Endothelial cell of umbilical vein (primary cell): Measurements from ENCODE around the gene LDLRAD2. TPM values are rescaled to one million over a fixed set of nuclear protein-coding genes. Genes with fewer than 3 reads are reported as not detected.

Experiments
- BruUV-seq: library from RNA; stranded (reverse); fragments of 400-500 nt; replicated peaks from 2 replicates; lab custom pipeline; 2021; lab: Mats Ljungman, UMichigan
- CTCF ChIA-PET: fragments of 300-600, 350-600 bp; sonication (Branson Sonifier 250); formaldehyde crosslinking; loops from one replicate; lab custom pipeline; 2021; ENCODE audit warnings: antibody characterized with exemption, inconsistent platforms; lab: Charles Lee
- POLR2A ChIA-PET: fragments of 300-600, 350-600 bp; sonication (Branson Sonifier 250); formaldehyde crosslinking; loops from one replicate; lab custom pipeline; 2021; ENCODE audit warnings: antibody characterized with exemption, inconsistent platforms; lab: Charles Lee
- DNase-seq: peaks from one replicate; pipeline ENCODE4 v3.0.0-alpha.2; 2011; ENCODE audit warnings: low read depth, low spot score
- FAIRE-seq: peaks from 2 replicates; lab custom pipeline; 2011; peaks lifted over from hg19 to GRCh38; lab: Jason Lieb, UNC
- H2AFZ ChIP-seq: 2 replicates; pipeline ENCODE4 v1.6.0; 2012; ENCODE audit warnings: low read depth, low read length, control low read depth, inconsistent platforms
- H3K27ac ChIP-seq: 2 replicates; pipeline ENCODE4 v1.5.1; 2011; ENCODE audit warnings: low read depth, mild to moderate bottlenecking, control low read depth, low read length, moderate library complexity; ENCODE audit not compliant: insufficient read depth
- H3K27me3 ChIP-seq, 2 experiments: 2 replicates each; pipeline versions ENCODE4 v1.6.0 to v1.6.1; 2011; ENCODE audit warnings: low read length in 2 of 2, mixed read lengths in 1 of 2; ENCODE audit not compliant: control insufficient read depth in 2 of 2, insufficient read depth in 2 of 2
- H3K36me3 ChIP-seq, 2 experiments: 2 replicates in 1 of 2; 3 replicates in 1 of 2; pipeline ENCODE4 v1.5.1; 2011; ENCODE audit warnings: low read length in 2 of 2, mild to moderate bottlenecking in 1 of 2, moderate library complexity in 1 of 2; ENCODE audit not compliant: control insufficient read depth in 2 of 2, insufficient read depth in 2 of 2; ENCODE audit errors: extremely low read depth in 1 of 2
- H3K4me1 ChIP-seq: 3 replicates; pipeline ENCODE4 v1.5.1; 2011; ENCODE audit warnings: mild to moderate bottlenecking, low read length; ENCODE audit not compliant: control insufficient read depth, insufficient read depth; ENCODE audit errors: extremely low read depth
- H3K4me2 ChIP-seq: 2 replicates; pipeline ENCODE4 v1.6.1; 2011; ENCODE audit warnings: low read length, control low read depth, mixed read lengths; ENCODE audit not compliant: insufficient read depth
- H3K4me3 ChIP-seq, 3 experiments: fragments of 200-600 bp in 1 of 3; sonication (generic), shearing (Covaris generic) in 1 of 3; replicated peaks in 1 of 3; 2 replicates each; pipeline ENCODE4 v1.5.1; 2011 to 2016; ENCODE audit warnings: control low read depth in 3 of 3, low read length in 3 of 3, mild to moderate bottlenecking in 2 of 3, inconsistent platforms in 1 of 3, low read depth in 1 of 3, moderate library complexity in 1 of 3; ENCODE audit not compliant: insufficient read depth in 1 of 3
- H3K79me2 ChIP-seq: 2 replicates; pipeline ENCODE4 v1.6.0; 2012; ENCODE audit warnings: low read length, inconsistent platforms; ENCODE audit not compliant: control insufficient read depth, insufficient read depth
- H3K9ac ChIP-seq: replicated peaks from 2 replicates; pipeline ENCODE3; 2011; ENCODE audit warnings: low read length, control low read depth; ENCODE audit not compliant: insufficient read depth; ENCODE audit errors: extremely low read depth
- H3K9me1 ChIP-seq: replicated peaks from 3 replicates; pipeline ENCODE4 v1.6.0; 2011; ENCODE audit warnings: mild to moderate bottlenecking, low read length; ENCODE audit not compliant: control insufficient read depth, insufficient read depth; ENCODE audit errors: extremely low read depth
- H3K9me3 ChIP-seq: replicated peaks from 2 replicates; pipeline ENCODE4 v1.5.1; 2012; ENCODE audit warnings: low read length, inconsistent platforms; ENCODE audit not compliant: control insufficient read depth, insufficient read depth
- H4K20me1 ChIP-seq: replicated peaks from 2 replicates; pipeline ENCODE3; 2011; ENCODE audit warnings: mild to moderate bottlenecking, low read length; ENCODE audit not compliant: control insufficient read depth, insufficient read depth; ENCODE audit errors: extremely low read depth
- EZH2 ChIP-seq: IDR thresholded peaks from 2 replicates; pipeline ENCODE4 v1.6.1; 2012; ENCODE audit warnings: borderline replicate concordance, low read depth, mild to moderate bottlenecking, moderate library complexity, low read length, inconsistent platforms; ENCODE audit not compliant: severe bottlenecking
- FOS ChIP-seq: IDR thresholded peaks from 2 replicates; pipeline ENCODE4 v1.6.1; 2011; ENCODE audit warnings: mild to moderate bottlenecking, low read length, moderate library complexity, borderline replicate concordance; ENCODE audit not compliant: insufficient read depth
- JUN ChIP-seq: IDR thresholded peaks from 2 replicates; pipeline ENCODE4 v1.6.1; 2011; ENCODE audit warnings: borderline replicate concordance, low read depth; ENCODE audit not compliant: insufficient read length, insufficient read depth
- POLR2AphosphoS5 ChIP-seq: IDR thresholded peaks from 2 replicates; pipeline ENCODE4 v1.6.1; 2012; ENCODE audit warnings: low read depth, mild to moderate bottlenecking, control low read depth, low read length, moderate library complexity; ENCODE audit not compliant: insufficient read depth
- dilution Hi-C: fragments of 300-500 bp; cut with MboI; formaldehyde crosslinking; loops from one replicate; pipeline ENCODE4 v1.15.0; 2019; ENCODE audit warnings: low sequenced_read_pairs; ENCODE audit not compliant: extremely low pct_ligation_motif_present
- intact Hi-C: fragments of 100-400 bp; cut with micrococcal nuclease; formaldehyde crosslinking; loops from one replicate; pipeline ENCODE4 v1.10.0; 2022
- polyA plus RNA-seq, 4 experiments: library from polyadenylated mRNA; depleted of rRNA in 3 of 4; stranded (reverse) in 3 of 4; unstranded in 1 of 4; fragments of >200 nt; gene quantifications; 2 replicates each; pipeline versions ENCODE4 v1.2.1 to v1.2.3, GENCODE V29; 2011 to 2012; ENCODE audit warnings: missing spikeins in 1 of 4
- total RNA-seq: library from RNA; stranded (reverse); gene quantifications from 2 replicates; pipeline ENCODE4 v1.2.3, GENCODE V29; 2021
- TF ChIP-seq, protein P1 (sequence below), 2 donors: IDR thresholded peaks; 1 replicate in 1 of 2; 2 replicates in 1 of 2; pipeline ENCODE4 v1.5.1; 2011; ENCODE audit warnings: low read length in 2 of 2, mild to moderate bottlenecking in 2 of 2, moderate library complexity in 2 of 2, control low read depth in 1 of 2, inconsistent platforms in 1 of 2, low read depth in 1 of 2; ENCODE audit not compliant: insufficient read depth in 1 of 2; ENCODE audit errors: extremely low read depth in 1 of 2
- TF ChIP-seq, protein P2 (sequence below): IDR thresholded peaks from 2 replicates; pipeline ENCODE4 v1.6.1; 2011; ENCODE audit not compliant: insufficient read depth, insufficient read length

The LDLRAD2 gene
- total and polyA plus RNA-seq, 2 donors (not counting 3 experiments of a cell fraction or from before 2014, with no cell fraction given) = 0.44 TPM; not detected in 1

DNA sequence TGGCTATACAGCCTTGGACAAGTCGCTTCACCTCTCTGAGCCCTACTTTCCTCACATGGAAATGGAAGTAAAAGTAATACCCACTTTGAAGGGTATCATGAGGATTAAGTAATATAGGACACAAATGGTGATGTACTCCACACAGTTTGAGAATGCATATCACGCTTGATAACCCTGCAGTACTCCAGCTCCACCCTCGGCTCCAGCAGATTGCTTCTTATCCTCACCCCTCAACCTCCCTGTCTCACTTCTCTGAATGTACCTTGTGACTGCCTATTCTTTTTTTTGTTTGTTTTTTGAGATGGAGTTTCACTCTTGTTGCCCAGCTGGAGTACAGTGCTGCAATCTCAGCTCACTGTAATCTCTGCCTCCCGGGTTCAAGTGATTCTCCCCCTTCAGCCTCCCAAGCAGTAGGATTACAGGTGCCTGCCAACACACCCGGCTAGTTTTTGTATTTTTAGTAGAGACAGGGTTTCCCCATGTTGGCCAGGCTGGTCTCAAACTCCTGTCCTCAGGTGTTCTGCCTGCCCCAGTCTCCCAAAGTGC lies 55.5 kb downstream of the LDLRAD2 start:
- Histone ChIP-seq H3K36me3 (peaks cover 59 to 79% of the 10 kb centered on the region in 2 experiments), H3K27me3 (no peaks in the 10 kb centered on the region), H3K27ac (no peak overlapping the region), H3K79me2 (peaks cover 53% of the 10 kb centered on the region), H3K9me3 (no peaks in the 10 kb centered on the region), H3K9ac (no peak overlapping the region), H3K4me3 (no peak overlapping the region), H3K4me2 (no peak overlapping the region), H3K9me1 (no peaks in the 10 kb centered on the region), H4K20me1 (peaks cover 3% of the 10 kb centered on the region), H2AFZ (no peak overlapping the region), H3K4me1 (peaks cover 10% of the 10 kb centered on the region)
- ChIA-PET CTCF (interaction anchor here (1.6 kb wide), 1 partner anchor 33 kb away, joined by 3 read pairs; no protein-coding TSS in a partner anchor), POLR2A (no interaction called here)
- dilution Hi-C loops = no loop called here
- FAIRE-seq (no peak), DNase-seq (no peak)
- BruUV-seq = no TSS peak
- intact Hi-C loops = no loop called here
- TF ChIP-seq FOS (no peak), JUN (no peak), POLR2AphosphoS5 (peak; percentile 29), EZH2 (no peak)
- TF ChIP-seq, protein P1, sequence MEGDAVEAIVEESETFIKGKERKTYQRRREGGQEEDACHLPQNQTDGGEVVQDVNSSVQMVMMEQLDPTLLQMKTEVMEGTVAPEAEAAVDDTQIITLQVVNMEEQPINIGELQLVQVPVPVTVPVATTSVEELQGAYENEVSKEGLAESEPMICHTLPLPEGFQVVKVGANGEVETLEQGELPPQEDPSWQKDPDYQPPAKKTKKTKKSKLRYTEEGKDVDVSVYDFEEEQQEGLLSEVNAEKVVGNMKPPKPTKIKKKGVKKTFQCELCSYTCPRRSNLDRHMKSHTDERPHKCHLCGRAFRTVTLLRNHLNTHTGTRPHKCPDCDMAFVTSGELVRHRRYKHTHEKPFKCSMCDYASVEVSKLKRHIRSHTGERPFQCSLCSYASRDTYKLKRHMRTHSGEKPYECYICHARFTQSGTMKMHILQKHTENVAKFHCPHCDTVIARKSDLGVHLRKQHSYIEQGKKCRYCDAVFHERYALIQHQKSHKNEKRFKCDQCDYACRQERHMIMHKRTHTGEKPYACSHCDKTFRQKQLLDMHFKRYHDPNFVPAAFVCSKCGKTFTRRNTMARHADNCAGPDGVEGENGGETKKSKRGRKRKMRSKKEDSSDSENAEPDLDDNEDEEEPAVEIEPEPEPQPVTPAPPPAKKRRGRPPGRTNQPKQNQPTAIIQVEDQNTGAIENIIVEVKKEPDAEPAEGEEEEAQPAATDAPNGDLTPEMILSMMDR (IDR thresholded peaks at IDR 0.05; ENCODE audit: extremely low read depth in 1 of 2, insufficient read depth in 1 of 2, low read depth in 1 of 2, low read length in 2 of 2) = no peak
- TF ChIP-seq, protein P2, sequence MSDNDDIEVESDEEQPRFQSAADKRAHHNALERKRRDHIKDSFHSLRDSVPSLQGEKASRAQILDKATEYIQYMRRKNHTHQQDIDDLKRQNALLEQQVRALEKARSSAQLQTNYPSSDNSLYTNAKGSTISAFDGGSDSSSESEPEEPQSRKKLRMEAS = no peak
